ENCODE data around the gene FADS3.

DNA sequence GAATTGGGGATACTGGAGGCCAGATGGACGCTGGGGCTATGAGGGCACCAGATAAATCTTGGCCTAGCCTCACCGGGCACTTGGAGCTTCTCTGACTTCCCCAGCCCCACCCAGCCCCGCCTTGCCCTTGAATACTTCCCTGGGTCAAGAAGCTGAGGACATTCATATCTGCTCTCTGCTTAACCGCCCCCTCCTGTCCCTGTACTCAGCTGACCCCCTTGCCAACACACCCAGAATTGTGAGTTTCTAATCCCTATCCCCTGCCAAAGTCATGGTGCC, 22.0 kb downstream of the FADS3 start:
- TF ChIP-seq GLIS3 (CRISPR knock-in tag; IDR thresholded peaks at IDR 0.05) (no peak), ZFP30 (CRISPR knock-in tag; IDR thresholded peaks at IDR 0.05) (no peak), ZNF70 (CRISPR knock-in tag; IDR thresholded peaks at IDR 0.05) (no peak), ZC3H10 (CRISPR knock-in tag; IDR thresholded peaks at IDR 0.05) (no peak), ISL1 (CRISPR knock-in tag; IDR thresholded peaks at IDR 0.05) (no peak)
- TF ChIP-seq, protein P1, sequence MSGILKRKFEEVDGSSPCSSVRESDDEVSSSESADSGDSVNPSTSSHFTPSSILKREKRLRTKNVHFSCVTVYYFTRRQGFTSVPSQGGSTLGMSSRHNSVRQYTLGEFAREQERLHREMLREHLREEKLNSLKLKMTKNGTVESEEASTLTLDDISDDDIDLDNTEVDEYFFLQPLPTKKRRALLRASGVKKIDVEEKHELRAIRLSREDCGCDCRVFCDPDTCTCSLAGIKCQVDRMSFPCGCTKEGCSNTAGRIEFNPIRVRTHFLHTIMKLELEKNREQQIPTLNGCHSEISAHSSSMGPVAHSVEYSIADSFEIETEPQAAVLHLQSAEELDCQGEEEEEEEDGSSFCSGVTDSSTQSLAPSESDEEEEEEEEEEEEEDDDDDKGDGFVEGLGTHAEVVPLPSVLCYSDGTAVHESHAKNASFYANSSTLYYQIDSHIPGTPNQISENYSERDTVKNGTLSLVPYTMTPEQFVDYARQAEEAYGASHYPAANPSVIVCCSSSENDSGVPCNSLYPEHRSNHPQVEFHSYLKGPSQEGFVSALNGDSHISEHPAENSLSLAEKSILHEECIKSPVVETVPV (CRISPR knock-in tag; IDR thresholded peaks at IDR 0.05) = no peak
